K562 (cell line): ENCODE data around the gene AIDA. TPM values are rescaled to one million over a fixed set of nuclear protein-coding genes. Genes with fewer than 3 reads are reported as not detected.

Source experiments
- CHD7 ChIP-seq: fragments of 200-600 bp; sonication (generic); IDR thresholded peaks from one replicate; pipeline ENCODE4 v1.6.1; 2012; ENCODE audit warnings: mild to moderate bottlenecking, low read depth, low read length, inconsistent platforms
- FOXP1 ChIP-seq: sonication (generic); formaldehyde crosslinking; IDR thresholded peaks from 2 replicates; pipeline ENCODE4 v1.8.0; 2022; ENCODE audit warnings: mild to moderate bottlenecking, missing genetic modification reagents
- HNRNPLL ChIP-seq: fragments of 200-400 bp; formaldehyde crosslinking; IDR thresholded peaks from 2 replicates; pipeline ENCODE4 v1.6.1; 2017; ENCODE audit warnings: low read length, low read depth, mild to moderate bottlenecking; ENCODE audit not compliant: poor library complexity, severe bottlenecking
- PHF21A ChIP-seq: fragments of 450-650 bp; IDR thresholded peaks from 2 replicates; pipeline ENCODE4 v1.6.1; 2017; ENCODE audit warnings: low read depth, borderline replicate concordance
- RAD21 ChIP-seq, 2 experiments: fragments of 250-450 bp in 1 of 2; fragments of 450-650 bp in 1 of 2; sonication (Bioruptor Pico) in 1 of 2; formaldehyde crosslinking in 1 of 2; IDR thresholded peaks in 1 of 2; conservative IDR thresholded peaks in 1 of 2; 2 replicates each; pipeline versions ENCODE4 v1.4.0 to v1.8.0; 2020 to 2022; ENCODE audit warnings: mild to moderate bottlenecking in 2 of 2, moderate library complexity in 1 of 2
- SRF ChIP-seq, 2 experiments: fragments of 250-450, 450-650 bp in 1 of 2; sonication (Bioruptor Pico) in 1 of 2; sonication (generic) in 1 of 2; formaldehyde crosslinking; IDR thresholded peaks; 2 replicates each; pipeline versions ENCODE4 v1.5.0 to v1.5.1; 2020 to 2022; ENCODE audit warnings: mild to moderate bottlenecking in 1 of 2, missing genetic modification reagents in 1 of 2
- TGIF2 ChIP-seq: sonication (generic); formaldehyde crosslinking; IDR thresholded peaks from 2 replicates; pipeline ENCODE4 v1.8.1; 2022; ENCODE audit warnings: mild to moderate bottlenecking, missing genetic modification reagents, moderate library complexity
- ZFPM2 ChIP-seq: fragments of 250-450 bp; sonication (Bioruptor Pico); IDR thresholded peaks from 2 replicates; pipeline ENCODE4 v1.5.1; 2022; ENCODE audit warnings: mild to moderate bottlenecking
- ZMIZ1 ChIP-seq, 2 experiments: fragments of 150-350 bp in 1 of 2; IDR thresholded peaks; 2 replicates each; pipeline ENCODE4 v1.6.1; 2012 to 2016; ENCODE audit warnings: low read depth in 2 of 2, low read length in 2 of 2, mild to moderate bottlenecking in 1 of 2, moderate library complexity in 1 of 2
- ZNF24 ChIP-seq: fragments of 450-650 bp; IDR thresholded peaks from 2 replicates; pipeline ENCODE4 v1.6.1; 2016
- ZNF561 ChIP-seq: fragments of 450-650 bp; formaldehyde crosslinking; conservative IDR thresholded peaks from 2 replicates; pipeline ENCODE4 v1.4.0; 2020; ENCODE audit warnings: mild to moderate bottlenecking, moderate library complexity
- polyA plus RNA-seq, 8 experiments: library from polyadenylated mRNA; depleted of rRNA in 4 of 8; stranded (reverse) in 5 of 8; unstranded in 3 of 8; fragments of >200 nt; fragmentation: Nextera tagmentation in 2 of 8; fragmentation: Illumina TruSeq in 1 of 8; extraction: Ambion mirVana in 2 of 8; extraction: Trizol in 1 of 8; gene quantifications; 2 replicates each; pipeline versions ENCODE4 v1.2.1 to v1.2.3, GENCODE V29; 2011 to 2014; ENCODE audit warnings: inconsistent platforms in 1 of 8, missing spikeins in 1 of 8
- total RNA-seq, 7 experiments: library from RNA; depleted of rRNA in 6 of 7; stranded (reverse); fragments of >200 nt in 6 of 7; fragmentation: Illumina TruSeq in 2 of 7; extraction: Trizol in 2 of 7; gene quantifications; 2 replicates each; pipeline versions ENCODE4 v1.2.1 to v1.2.3, GENCODE V29; 2011 to 2021; ENCODE audit warnings: low replicate concordance in 1 of 7

AIDA gene
- total and polyA plus RNA-seq, 9 of the 15 experiments (the other 6 are each of a cell fraction or from before 2014, with no cell fraction given) = 18.2 to 77.9 (median 24.9) TPM

GRCh38 chr1:222711319-222712252 is 705 bp downstream of the AIDA start (continued):
- TF ChIP-seq ZMIZ1 (IDR thresholded peaks at IDR 0.05; ENCODE audit: low read depth in 2 of 2, low read length in 2 of 2) = peak in 1 of 2 experiments; percentile 80; a peak in 2 of 4 replicates
- peak in 1 of 2 experiments; percentile 30; a peak in 2 of 4 replicates for TF ChIP-seq RAD21 (CRISPR knock-in tag; conservative IDR thresholded peaks at IDR 0.05 in 1 of 2, IDR thresholded peaks at IDR 0.05 in 1 of 2)
- 0 out of 4 replicates have a peak, but pooled peaks of 1 of the 2 experiments have one; percentile 17 for TF ChIP-seq SRF (CRISPR knock-in tag; IDR thresholded peaks at IDR 0.05)
- no peak for TF ChIP-seq HNRNPLL
- no peak for TF ChIP-seq TGIF2 (CRISPR knock-in tag)
- TF ChIP-seq ZNF24 = no peak
- TF ChIP-seq PHF21A = no peak
- TF ChIP-seq CHD7 = no peak
- TF ChIP-seq FOXP1 (CRISPR knock-in tag) = no peak
- TF ChIP-seq ZNF561 (CRISPR knock-in tag) = no peak
- TF ChIP-seq ZFPM2 (CRISPR knock-in tag) = no peak
